Measurements from ENCODE around the gene LRBA.

GRCh38 chr4:150784939-150785338 lies 230.1 kb downstream of the LRBA start:
- TF ChIP-seq MAX (IDR thresholded peaks at IDR 0.05) (no peak), CTCF (IDR thresholded peaks at IDR 0.05; ENCODE audit: low read depth, low read length, missing input control) (no peak), SP1 (IDR thresholded peaks at IDR 0.05) (no peak)

All from liver (tissue), 3 donors.